GM23248 (cell line): ENCODE results near the gene SIRT1.

ENCODE experiments used
- EZH2 ChIP-seq: fragments of 200-600 bp; sonication (generic); IDR thresholded peaks from 2 replicates; pipeline ENCODE4 v1.6.1; 2018; ENCODE audit warnings: antibody characterized with exemption, mild to moderate bottlenecking; ENCODE audit not compliant: insufficient read depth, poor library complexity, severe bottlenecking
- EZH2phosphoT487 ChIP-seq: fragments of 200-600 bp; sonication (generic); IDR thresholded peaks from 2 replicates; pipeline ENCODE4 v1.6.1; 2018; ENCODE audit warnings: antibody characterized with exemption, moderate library complexity, mild to moderate bottlenecking, low read depth; ENCODE audit not compliant: insufficient read depth

- TF ChIP-seq EZH2 (no peak), EZH2phosphoT487 (no peak)
These were observed 31.7 kb upstream of the SIRT1 start for GRCh38 chr10:67852761-67853160.
